Measurements from ENCODE around the gene P2RX5.
A peak's percentile ranks its signal among the peaks of the same experiment; 100 is the strongest.

P2RX5 gene

GRCh38 chr17:3695129-3695722 lies 729 bp downstream of the P2RX5 start:
- TF ChIP-seq ZBTB7A (IDR thresholded peaks at IDR 0.05; ENCODE audit: low read depth) (peak; percentile 75), EP300 (IDR thresholded peaks at IDR 0.05; ENCODE audit: borderline replicate concordance) (no peak)

GRCh38 chr17:3693829-3694231 lies 2.1 kb downstream of the P2RX5 start:
- TF ChIP-seq EP300 (IDR thresholded peaks at IDR 0.05; ENCODE audit: borderline replicate concordance): no peak
- TF ChIP-seq FOXM1 (IDR thresholded peaks at IDR 0.05; ENCODE audit: borderline replicate concordance, low read depth): no peak
- no peak for TF ChIP-seq CEBPB (IDR thresholded peaks at IDR 0.05)
- TF ChIP-seq ZBTB7A (IDR thresholded peaks at IDR 0.05; ENCODE audit: low read depth): no peak
- TF ChIP-seq, protein P1, sequence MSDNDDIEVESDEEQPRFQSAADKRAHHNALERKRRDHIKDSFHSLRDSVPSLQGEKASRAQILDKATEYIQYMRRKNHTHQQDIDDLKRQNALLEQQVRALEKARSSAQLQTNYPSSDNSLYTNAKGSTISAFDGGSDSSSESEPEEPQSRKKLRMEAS (IDR thresholded peaks at IDR 0.05): no peak
- TF ChIP-seq EGR1 (IDR thresholded peaks at IDR 0.05): no peak
- no peak for TF ChIP-seq TEAD4 (IDR thresholded peaks at IDR 0.05)
- TF ChIP-seq, protein P2, sequence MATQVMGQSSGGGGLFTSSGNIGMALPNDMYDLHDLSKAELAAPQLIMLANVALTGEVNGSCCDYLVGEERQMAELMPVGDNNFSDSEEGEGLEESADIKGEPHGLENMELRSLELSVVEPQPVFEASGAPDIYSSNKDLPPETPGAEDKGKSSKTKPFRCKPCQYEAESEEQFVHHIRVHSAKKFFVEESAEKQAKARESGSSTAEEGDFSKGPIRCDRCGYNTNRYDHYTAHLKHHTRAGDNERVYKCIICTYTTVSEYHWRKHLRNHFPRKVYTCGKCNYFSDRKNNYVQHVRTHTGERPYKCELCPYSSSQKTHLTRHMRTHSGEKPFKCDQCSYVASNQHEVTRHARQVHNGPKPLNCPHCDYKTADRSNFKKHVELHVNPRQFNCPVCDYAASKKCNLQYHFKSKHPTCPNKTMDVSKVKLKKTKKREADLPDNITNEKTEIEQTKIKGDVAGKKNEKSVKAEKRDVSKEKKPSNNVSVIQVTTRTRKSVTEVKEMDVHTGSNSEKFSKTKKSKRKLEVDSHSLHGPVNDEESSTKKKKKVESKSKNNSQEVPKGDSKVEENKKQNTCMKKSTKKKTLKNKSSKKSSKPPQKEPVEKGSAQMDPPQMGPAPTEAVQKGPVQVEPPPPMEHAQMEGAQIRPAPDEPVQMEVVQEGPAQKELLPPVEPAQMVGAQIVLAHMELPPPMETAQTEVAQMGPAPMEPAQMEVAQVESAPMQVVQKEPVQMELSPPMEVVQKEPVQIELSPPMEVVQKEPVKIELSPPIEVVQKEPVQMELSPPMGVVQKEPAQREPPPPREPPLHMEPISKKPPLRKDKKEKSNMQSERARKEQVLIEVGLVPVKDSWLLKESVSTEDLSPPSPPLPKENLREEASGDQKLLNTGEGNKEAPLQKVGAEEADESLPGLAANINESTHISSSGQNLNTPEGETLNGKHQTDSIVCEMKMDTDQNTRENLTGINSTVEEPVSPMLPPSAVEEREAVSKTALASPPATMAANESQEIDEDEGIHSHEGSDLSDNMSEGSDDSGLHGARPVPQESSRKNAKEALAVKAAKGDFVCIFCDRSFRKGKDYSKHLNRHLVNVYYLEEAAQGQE (IDR thresholded peaks at IDR 0.05; ENCODE audit: low read depth): no peak
- no peak for TF ChIP-seq CREB1 (IDR thresholded peaks at IDR 0.05; ENCODE audit: low read depth)
- no peak for TF ChIP-seq NFIC (IDR thresholded peaks at IDR 0.05)

DNA sequence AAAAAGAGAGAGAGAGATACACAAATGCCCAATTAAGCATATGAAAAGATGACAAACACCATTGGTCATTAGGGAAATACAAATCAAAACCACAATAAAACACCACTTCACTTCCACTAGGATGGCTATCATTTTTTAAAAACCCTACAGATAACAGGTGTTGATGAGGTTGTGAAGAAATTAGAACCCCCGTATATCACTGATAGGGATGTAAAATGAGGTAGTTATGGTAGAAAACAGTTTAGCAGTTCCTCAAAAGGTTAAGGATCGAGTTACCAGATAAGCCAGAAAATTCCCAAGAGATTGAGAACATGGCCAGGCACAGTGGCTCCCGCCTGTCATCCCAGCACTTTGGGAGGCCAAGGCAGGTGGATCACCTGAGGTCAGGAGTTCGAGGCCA lies 2.8 kb downstream of the P2RX5 start:
- TF ChIP-seq ZBTB7A (IDR thresholded peaks at IDR 0.05; ENCODE audit: low read depth) (no peak), TAF1 (IDR thresholded peaks at IDR 0.05; ENCODE audit: low read depth) (no peak), FOXM1 (IDR thresholded peaks at IDR 0.05; ENCODE audit: borderline replicate concordance, low read depth) (no peak), TCF12 (IDR thresholded peaks at IDR 0.05; ENCODE audit: low read depth) (no peak), EP300 (IDR thresholded peaks at IDR 0.05; ENCODE audit: borderline replicate concordance) (no peak), TEAD4 (IDR thresholded peaks at IDR 0.05) (no peak), YY1 (IDR thresholded peaks at IDR 0.05; ENCODE audit: low read depth) (no peak), NFIC (IDR thresholded peaks at IDR 0.05) (no peak)
- TF ChIP-seq, protein P2 (IDR thresholded peaks at IDR 0.05; ENCODE audit: low read depth): no peak
- TF ChIP-seq, protein P1 (IDR thresholded peaks at IDR 0.05): no peak
- TF ChIP-seq, protein P3, sequence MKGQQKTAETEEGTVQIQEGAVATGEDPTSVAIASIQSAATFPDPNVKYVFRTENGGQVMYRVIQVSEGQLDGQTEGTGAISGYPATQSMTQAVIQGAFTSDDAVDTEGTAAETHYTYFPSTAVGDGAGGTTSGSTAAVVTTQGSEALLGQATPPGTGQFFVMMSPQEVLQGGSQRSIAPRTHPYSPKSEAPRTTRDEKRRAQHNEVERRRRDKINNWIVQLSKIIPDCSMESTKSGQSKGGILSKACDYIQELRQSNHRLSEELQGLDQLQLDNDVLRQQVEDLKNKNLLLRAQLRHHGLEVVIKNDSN (IDR thresholded peaks at IDR 0.05): no peak

GRCh38 chr17:3692346-3692745 lies 3.6 kb downstream of the P2RX5 start:
- TF ChIP-seq FOXM1 (IDR thresholded peaks at IDR 0.05; ENCODE audit: borderline replicate concordance, low read depth) (no peak), NFIC (IDR thresholded peaks at IDR 0.05) (no peak), RAD21 (IDR thresholded peaks at IDR 0.05; ENCODE audit: low read depth) (peak; percentile 16; the same call in 1 of the 2 replicates), TCF12 (IDR thresholded peaks at IDR 0.05; ENCODE audit: low read depth) (no peak)

DNA sequence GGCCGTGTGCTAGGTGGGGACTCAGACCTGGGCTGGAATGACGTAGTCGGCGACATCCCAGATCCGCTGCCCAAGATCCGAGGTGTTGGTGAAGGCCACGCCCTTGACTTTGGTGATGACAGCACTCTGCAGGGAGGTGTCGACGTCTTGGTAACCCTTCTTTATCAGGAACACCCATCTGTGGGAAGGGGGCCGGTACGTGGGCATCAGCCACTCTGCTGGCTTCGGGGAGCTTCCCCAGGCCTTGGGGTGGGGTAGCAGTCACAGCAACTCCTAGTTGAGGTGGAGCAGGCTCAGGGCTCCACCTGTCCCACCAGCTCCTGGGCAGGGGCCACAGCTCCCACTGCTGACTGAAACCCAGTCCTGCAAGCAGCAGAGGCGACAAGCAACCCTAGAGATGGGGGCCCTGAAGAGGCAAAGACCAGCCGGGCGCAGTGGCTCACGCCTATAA lies 4.3 kb downstream of the P2RX5 start:
- TF ChIP-seq, protein P3 (IDR thresholded peaks at IDR 0.05): no peak
- TF ChIP-seq ZBTB7A (IDR thresholded peaks at IDR 0.05; ENCODE audit: low read depth) (no peak), TEAD4 (IDR thresholded peaks at IDR 0.05) (no peak), NFIC (IDR thresholded peaks at IDR 0.05) (no peak), CEBPB (IDR thresholded peaks at IDR 0.05) (no peak), RAD21 (IDR thresholded peaks at IDR 0.05; ENCODE audit: low read depth) (no peak)

- no peak for TF ChIP-seq RAD21 (IDR thresholded peaks at IDR 0.05; ENCODE audit: low read depth)
- TF ChIP-seq TEAD4 (IDR thresholded peaks at IDR 0.05): no peak
- no peak for TF ChIP-seq ZBTB7A (IDR thresholded peaks at IDR 0.05; ENCODE audit: low read depth)
- TF ChIP-seq, protein P1 (IDR thresholded peaks at IDR 0.05): no peak
- no peak for TF ChIP-seq NFIC (IDR thresholded peaks at IDR 0.05)
- TF ChIP-seq FOXM1 (IDR thresholded peaks at IDR 0.05; ENCODE audit: borderline replicate concordance, low read depth): no peak
- no peak for TF ChIP-seq TAF1 (IDR thresholded peaks at IDR 0.05; ENCODE audit: low read depth)
- TF ChIP-seq CREB1 (IDR thresholded peaks at IDR 0.05; ENCODE audit: low read depth): no peak
- TF ChIP-seq, protein P3 (IDR thresholded peaks at IDR 0.05): no peak
- TF ChIP-seq EP300 (IDR thresholded peaks at IDR 0.05; ENCODE audit: borderline replicate concordance): no peak
- TF ChIP-seq TCF12 (IDR thresholded peaks at IDR 0.05; ENCODE audit: low read depth): no peak
- TF ChIP-seq EGR1 (IDR thresholded peaks at IDR 0.05): no peak
Measured at GRCh38 chr17:3690094-3690715, 5.8 kb downstream of the P2RX5 start.
